DND-41 (cell line): ENCODE results near the gene NRG2.

ENCODE experiments used
- ATAC-seq: fragments of 200-7000 bp; cut with Tn5 transposase; 3 replicates; pipeline ENCODE4 v1.9.1; 2021; ENCODE audit warnings: low read depth; ENCODE audit not compliant: insufficient read depth
- DNase-seq: peaks from one replicate; pipeline ENCODE4 v3.0.0-alpha.2; 2020
- H2AFZ ChIP-seq: 2 replicates; pipeline ENCODE4 v1.6.0; 2012; ENCODE audit warnings: low read depth, low read length
- H3K27ac ChIP-seq: 2 replicates; pipeline ENCODE4 v1.5.1; 2012; ENCODE audit warnings: low read length, inconsistent platforms
- H3K27me3 ChIP-seq: fragments of 200-600 bp; sonication (generic); 2 replicates; pipeline ENCODE4 v1.6.0; 2012; ENCODE audit warnings: low read length, mild to moderate bottlenecking, inconsistent platforms; ENCODE audit not compliant: insufficient read depth, poor library complexity
- H3K36me3 ChIP-seq: 2 replicates; pipeline ENCODE4 v1.5.1; 2012; ENCODE audit warnings: low read length, inconsistent platforms; ENCODE audit not compliant: insufficient read depth
- H3K4me1 ChIP-seq: 2 replicates; pipeline ENCODE4 v1.5.1; 2012; ENCODE audit warnings: mild to moderate bottlenecking, low read length; ENCODE audit not compliant: insufficient read depth
- H3K4me2 ChIP-seq: 2 replicates; pipeline ENCODE4 v1.6.0; 2012; ENCODE audit warnings: mild to moderate bottlenecking, moderate library complexity, low read length, inconsistent platforms; ENCODE audit not compliant: insufficient read depth
- H3K4me3 ChIP-seq, 2 experiments: fragments of 200-600 bp in 1 of 2; shearing (Covaris generic) in 1 of 2; 2 replicates each; pipeline ENCODE4 v1.5.1; 2012 to 2016; ENCODE audit warnings: inconsistent platforms in 2 of 2, low read length in 2 of 2, mild to moderate bottlenecking in 2 of 2, low read depth in 1 of 2, moderate library complexity in 1 of 2
- H3K79me2 ChIP-seq: 2 replicates; pipeline ENCODE4 v1.6.0; 2012; ENCODE audit warnings: low read length, inconsistent platforms; ENCODE audit not compliant: insufficient read depth
- H3K9ac ChIP-seq: 2 replicates; pipeline ENCODE4 v1.6.0; 2012; ENCODE audit warnings: low read depth, mild to moderate bottlenecking, inconsistent platforms, low read length, moderate library complexity
- H3K9me3 ChIP-seq: 2 replicates; pipeline ENCODE4 v1.5.1; 2012; ENCODE audit warnings: low read length, moderate library complexity, mild to moderate bottlenecking, inconsistent platforms; ENCODE audit not compliant: insufficient read depth, severe bottlenecking
- H4K20me1 ChIP-seq: 2 replicates; pipeline ENCODE4 v1.6.0; 2012; ENCODE audit warnings: low read length; ENCODE audit not compliant: insufficient read depth
- CTCF ChIP-seq: IDR thresholded peaks from 2 replicates; pipeline ENCODE4 v1.5.1; 2012; ENCODE audit warnings: borderline replicate concordance, low read length, moderate library complexity, mild to moderate bottlenecking; ENCODE audit not compliant: poor library complexity, severe bottlenecking; ENCODE audit errors: extremely low read depth
- EZH2 ChIP-seq: IDR thresholded peaks from 3 replicates; pipeline ENCODE4 v1.6.1; 2012; ENCODE audit warnings: borderline replicate concordance, low read depth, mild to moderate bottlenecking, moderate library complexity, low read length, inconsistent platforms; ENCODE audit not compliant: severe bottlenecking

Gene NRG2

DNA sequence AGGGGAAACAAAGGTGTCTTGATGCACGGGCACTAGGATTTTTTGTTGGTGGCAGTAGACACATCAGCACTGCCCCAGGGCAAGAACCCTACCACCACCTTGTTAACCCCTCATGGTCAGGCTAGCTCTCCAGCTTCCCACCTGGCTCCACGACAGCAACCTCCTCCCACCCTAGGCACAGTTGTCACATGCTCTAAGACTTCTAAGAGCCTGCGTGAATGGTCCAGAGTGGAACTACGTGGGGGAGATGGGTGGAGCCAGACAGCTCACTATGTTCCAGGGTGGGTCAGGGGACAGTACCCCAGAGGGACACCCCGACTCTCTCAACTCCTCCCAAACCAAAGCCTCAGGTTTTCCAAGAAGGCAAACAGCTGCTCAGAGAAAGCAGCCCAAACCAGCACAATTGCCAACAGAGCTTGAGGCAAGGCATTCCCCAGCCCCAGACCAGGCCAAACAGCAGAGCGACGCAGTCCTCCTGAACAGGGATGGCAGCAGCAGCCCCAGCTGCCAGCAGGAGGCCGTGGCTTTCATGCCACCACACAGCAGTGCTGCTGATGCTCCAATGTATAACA lies 78.0 kb downstream of the NRG2 start:
- Histone ChIP-seq H3K36me3 (no peaks in the 10 kb centered on the region), H4K20me1 (0 out of 2 replicates have a peak, but pooled peaks cover 4% of the 10 kb centered on the region), H3K9ac (no peak overlapping the region), H3K79me2 (no peaks in the 10 kb centered on the region), H3K27ac (no peak overlapping the region), H3K4me2 (no peak overlapping the region), H3K27me3 (peaks cover 52% of the 10 kb centered on the region), H2AFZ (no peak overlapping the region), H3K4me3 (no peak overlapping the region), H3K9me3 (no peaks in the 10 kb centered on the region), H3K4me1 (no peaks in the 10 kb centered on the region)
- TF ChIP-seq CTCF: no peak
- no peak for TF ChIP-seq EZH2
- DNase-seq: no peak
- no peak for ATAC-seq

GRCh38 chr5:139964266-139964993 lies 78.7 kb downstream of the NRG2 start:
- ATAC-seq: no peak
- Histone ChIP-seq H3K9ac (no peak overlapping the region), H2AFZ (no peak overlapping the region), H3K4me3 (no peak overlapping the region), H3K36me3 (no peaks in the 10 kb centered on the region), H3K4me2 (no peak overlapping the region), H3K9me3 (no peaks in the 10 kb centered on the region), H3K27me3 (peaks cover 50% of the 10 kb centered on the region), H3K79me2 (no peaks in the 10 kb centered on the region), H3K4me1 (no peaks in the 10 kb centered on the region), H4K20me1 (0 out of 2 replicates have a peak, but pooled peaks cover 4% of the 10 kb centered on the region), H3K27ac (no peak overlapping the region)
- DNase-seq: no peak
- TF ChIP-seq CTCF: no peak
- no peak for TF ChIP-seq EZH2

- no peak for DNase-seq
- Histone ChIP-seq H3K36me3 (no peaks in the 10 kb centered on the region), H4K20me1 (no peaks in the 10 kb centered on the region), H3K27me3 (peaks cover 38% of the 10 kb centered on the region), H3K4me2 (no peak overlapping the region), H2AFZ (no peak overlapping the region), H3K79me2 (no peaks in the 10 kb centered on the region), H3K4me3 (no peak overlapping the region), H3K9ac (no peak overlapping the region), H3K9me3 (no peaks in the 10 kb centered on the region), H3K27ac (no peak overlapping the region), H3K4me1 (no peaks in the 10 kb centered on the region)
- ATAC-seq: no peak
- TF ChIP-seq EZH2: no peak
- no peak for TF ChIP-seq CTCF
Observed at GRCh38 chr5:139962445-139962844, 80.7 kb downstream of the NRG2 start.
